A549 (cell line): ENCODE data around the gene KRTAP2-4. TPM values are rescaled to one million over a fixed set of nuclear protein-coding genes. Genes with fewer than 3 reads are reported as not detected.

ENCODE experiments used
- ATAC-seq, 2 experiments: fragments of 200-7000 bp in 1 of 2; fragments of >200 bp in 1 of 2; cut with Nextera tagmentation in 1 of 2; cut with Tn5 transposase in 1 of 2; 3 replicates each; pipeline versions ENCODE4 v1.8.0 to v1.9.1; 2018 to 2020; ENCODE audit warnings: mild to moderate bottlenecking in 1 of 2, moderate library complexity in 1 of 2
- CTCF ChIA-PET: fragments of 300-600 bp; sonication (Branson Sonifier 250); formaldehyde crosslinking; extraction: SDS; loops from one replicate; lab custom pipeline; 2021; ENCODE audit warnings: antibody characterized with exemption, inconsistent platforms; lab: Yijun Ruan, JAX
- POLR2A ChIA-PET: fragments of 350-600 bp; formaldehyde crosslinking; extraction: SDS; loops from one replicate; lab custom pipeline; 2021; ENCODE audit warnings: antibody characterized with exemption, inconsistent platforms; lab: Yijun Ruan, JAX
- DNase-seq, 2 experiments: peaks; one replicate each; pipeline versions ENCODE4 v3.0.0 to v3.0.0-alpha.2; 2011 to 2016; ENCODE audit warnings: low read depth in 1 of 2, low spot score in 1 of 2
- FAIRE-seq: peaks from 2 replicates; lab custom pipeline; 2011; peaks lifted over from hg19 to GRCh38; lab: Jason Lieb, UNC
- H3K27ac ChIP-seq, 2 experiments: fragments of >200 bp; sonication (Bioruptor Twin); formaldehyde crosslinking; 3 replicates each; pipeline ENCODE4 v1.5.1; 2016 to 2017
- H3K4me1 ChIP-seq: fragments of >200 bp; sonication (Bioruptor Twin); formaldehyde crosslinking; 3 replicates; pipeline ENCODE4 v1.6.1; 2016
- H3K4me2 ChIP-seq: fragments of >200 bp; sonication (Bioruptor Twin); formaldehyde crosslinking; 3 replicates; pipeline ENCODE4 v1.6.1; 2016
- H3K4me3 ChIP-seq: fragments of >200 bp; sonication (Bioruptor Twin); formaldehyde crosslinking; 3 replicates; pipeline ENCODE4 v1.5.1; 2016
- H3K9me3 ChIP-seq: fragments of >200 bp; sonication (Bioruptor Twin); formaldehyde crosslinking; 3 replicates; pipeline ENCODE4 v1.6.1; 2016
- BHLHE40 ChIP-seq: IDR thresholded peaks from 2 replicates; pipeline ENCODE4 v1.6.1; 2012; ENCODE audit warnings: low read depth, low read length, inconsistent platforms
- CBX2 ChIP-seq: fragments of 200-600 bp; sonication (generic); IDR thresholded peaks from 2 replicates; pipeline ENCODE4 v1.6.1; 2016; ENCODE audit warnings: low read depth, mild to moderate bottlenecking, borderline replicate concordance
- CHD4 ChIP-seq: fragments of 200-600 bp; sonication (generic); IDR thresholded peaks from 2 replicates; pipeline ENCODE4 v1.6.1; 2016; ENCODE audit warnings: antibody characterized with exemption, mild to moderate bottlenecking, borderline replicate concordance
- EP300 ChIP-seq, 2 experiments: fragments of >200 bp; sonication (Bioruptor Twin); formaldehyde crosslinking; IDR thresholded peaks; 2 replicates in 1 of 2; 3 replicates in 1 of 2; pipeline ENCODE4 v1.6.1; 2016 to 2017
- HDAC2 ChIP-seq: fragments of 200-600 bp; sonication (generic); IDR thresholded peaks from 2 replicates; pipeline ENCODE4 v1.6.1; 2016
- HOXB5 ChIP-seq: fragments of 250-450 bp; sonication (Bioruptor Pico); IDR thresholded peaks from 2 replicates; pipeline ENCODE4 v1.5.0; 2020; ENCODE audit warnings: mild to moderate bottlenecking, moderate library complexity
- KDM5A ChIP-seq: fragments of 200-600 bp; sonication (generic); IDR thresholded peaks from 2 replicates; pipeline ENCODE4 v1.6.1; 2016; ENCODE audit warnings: antibody characterized with exemption, mild to moderate bottlenecking
- NPAS2 ChIP-seq: fragments of 250-450 bp; sonication (Bioruptor Pico); IDR thresholded peaks from 2 replicates; pipeline ENCODE4 v1.8.0; 2022; ENCODE audit warnings: mild to moderate bottlenecking, moderate library complexity, borderline replicate concordance
- NR3C1 ChIP-seq: fragments of >200 bp; sonication (Bioruptor Twin); formaldehyde crosslinking; IDR thresholded peaks from 3 replicates; pipeline ENCODE4 v1.6.1; 2017
- PBX3 ChIP-seq: IDR thresholded peaks from 2 replicates; pipeline ENCODE4 v1.6.1; 2012
- SMC3 ChIP-seq: fragments of >200 bp; sonication (Bioruptor Twin); formaldehyde crosslinking; IDR thresholded peaks from 3 replicates; pipeline ENCODE4 v1.6.1; 2018; ENCODE audit warnings: inconsistent platforms
- TFCP2L1 ChIP-seq: fragments of 250-450 bp; sonication (Bioruptor Pico); IDR thresholded peaks from 2 replicates; pipeline ENCODE4 v1.5.0; 2021; ENCODE audit warnings: mild to moderate bottlenecking
- WGBS: methylation state at CpG from one replicate; pipeline ENCODE4 v1.1.6; 2017; ENCODE audit errors: missing lambda C conversion rate; 5-methylcytosine and 5-hydroxymethylcytosine counted together
- polyA plus RNA-seq, 4 experiments: library from polyadenylated mRNA; depleted of rRNA in 3 of 4; stranded (reverse); fragments of >200 nt; fragmentation: RNase III in 1 of 4; extraction: RNeasy Plus Mini Kit Qiagen cat#74134 plus additional on column Dnase treatment in 1 of 4; gene quantifications; 2 replicates in 3 of 4; 3 replicates in 1 of 4; pipeline ENCODE4 v1.2.3, GENCODE V29; 2011 to 2017
- TF ChIP-seq, protein P1 (sequence below): IDR thresholded peaks from 2 replicates; pipeline ENCODE4 v1.6.1; 2012

KRTAP2-4 gene
- polyA plus RNA-seq, 2 of the 4 experiments (the other 2 are of a cell fraction), result not detected

- ATAC-seq (no peak), FAIRE-seq (no peak), DNase-seq (no peak)
- Histone ChIP-seq H3K4me2 (no peak overlapping the region), H3K4me3 (no peak overlapping the region), H3K9me3 (no peaks in the 10 kb centered on the region), H3K4me1 (peaks cover 17% of the 10 kb centered on the region; the same call in 1 of the 3 replicates), H3K27ac (no peak overlapping the region)
- WGBS, result 49% methylated on average over 7 of the region's 7 CpGs
- POLR2A ChIA-PET, result no interaction called here
- CTCF ChIA-PET, result interaction anchor here (0.5 to 1.9 kb wide), 6 partner anchors 8 to 38 kb away, joined by 3 to 5 read pairs (median 4); no protein-coding TSS in a partner anchor
- TF ChIP-seq HOXB5 (CRISPR knock-in tag), result no peak
- TF ChIP-seq EP300 (IDR thresholded peaks at IDR 0.05), result no peak
- no peak for TF ChIP-seq CHD4
- no peak for TF ChIP-seq NR3C1
- no peak for TF ChIP-seq PBX3
- TF ChIP-seq BHLHE40, result no peak
- TF ChIP-seq, protein P1, sequence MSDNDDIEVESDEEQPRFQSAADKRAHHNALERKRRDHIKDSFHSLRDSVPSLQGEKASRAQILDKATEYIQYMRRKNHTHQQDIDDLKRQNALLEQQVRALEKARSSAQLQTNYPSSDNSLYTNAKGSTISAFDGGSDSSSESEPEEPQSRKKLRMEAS, result no peak
- TF ChIP-seq SMC3, result no peak
- TF ChIP-seq TFCP2L1, result no peak
- no peak for TF ChIP-seq HDAC2
- TF ChIP-seq KDM5A, result no peak
- TF ChIP-seq CBX2, result no peak
- no peak for TF ChIP-seq NPAS2 (CRISPR knock-in tag)
These were observed 50.2 kb downstream of the KRTAP2-4 start for GRCh38 chr17:41015454-41015853.

Other genes with a start within 250 kb of the KRTAP2-4 start
Only the 30 nearest of the 39 such genes appear.
- gene KRT20, start 180.6 kb downstream of the KRTAP2-4 start, polyA plus RNA-seq (2011; rRNA removed), result 0.28 and 0.34 TPM in 2 replicates
- gene KRT20, start 180.6 kb downstream of the KRTAP2-4 start, polyA plus RNA-seq (2017; fragmentation: RNase III; extraction: RNeasy Plus Mini Kit Qiagen cat#74134 plus additional on column Dnase treatment), result not detected in 3 replicates
- gene KRT23, start 128.2 kb downstream of the KRTAP2-4 start, polyA plus RNA-seq (2011; rRNA removed), result not detected in 2 replicates
- gene KRT23, start 128.2 kb downstream of the KRTAP2-4 start, polyA plus RNA-seq (2017; fragmentation: RNase III; extraction: RNeasy Plus Mini Kit Qiagen cat#74134 plus additional on column Dnase treatment), result not detected in 3 replicates
- gene KRT39, start 98.9 kb downstream of the KRTAP2-4 start, polyA plus RNA-seq (2011; rRNA removed), result not detected in 2 replicates
- gene KRT39, start 98.9 kb downstream of the KRTAP2-4 start, polyA plus RNA-seq (2017; fragmentation: RNase III; extraction: RNeasy Plus Mini Kit Qiagen cat#74134 plus additional on column Dnase treatment), result not detected in 3 replicates
- not detected in 2 replicates for gene KRT40, start 81.6 kb downstream of the KRTAP2-4 start, polyA plus RNA-seq (2011; rRNA removed)
- gene KRT40, start 81.6 kb downstream of the KRTAP2-4 start, polyA plus RNA-seq (2017; fragmentation: RNase III; extraction: RNeasy Plus Mini Kit Qiagen cat#74134 plus additional on column Dnase treatment), result not detected in 3 replicates
- gene KRTAP3-3, start 71.7 kb downstream of the KRTAP2-4 start, polyA plus RNA-seq (2011; rRNA removed), result not detected in 2 replicates
- gene KRTAP3-3, start 71.7 kb downstream of the KRTAP2-4 start, polyA plus RNA-seq (2017; fragmentation: RNase III; extraction: RNeasy Plus Mini Kit Qiagen cat#74134 plus additional on column Dnase treatment), result not detected in 3 replicates
- gene KRTAP3-2, start 66.0 kb downstream of the KRTAP2-4 start, polyA plus RNA-seq (2011; rRNA removed), result not detected in 2 replicates
- not detected in 3 replicates for gene KRTAP3-2, start 66.0 kb downstream of the KRTAP2-4 start, polyA plus RNA-seq (2017; fragmentation: RNase III; extraction: RNeasy Plus Mini Kit Qiagen cat#74134 plus additional on column Dnase treatment)
- gene KRTAP3-1, start 56.8 kb downstream of the KRTAP2-4 start, polyA plus RNA-seq (2011; rRNA removed), result not detected in 2 replicates
- not detected in 3 replicates for gene KRTAP3-1, start 56.8 kb downstream of the KRTAP2-4 start, polyA plus RNA-seq (2017; fragmentation: RNase III; extraction: RNeasy Plus Mini Kit Qiagen cat#74134 plus additional on column Dnase treatment)
- not detected in 2 replicates for gene KRTAP1-5, start 38.7 kb downstream of the KRTAP2-4 start, polyA plus RNA-seq (2011; rRNA removed)
- not detected in 3 replicates for gene KRTAP1-5, start 38.7 kb downstream of the KRTAP2-4 start, polyA plus RNA-seq (2017; fragmentation: RNase III; extraction: RNeasy Plus Mini Kit Qiagen cat#74134 plus additional on column Dnase treatment)
- gene KRTAP1-4, start 35.7 kb downstream of the KRTAP2-4 start, polyA plus RNA-seq (2011; rRNA removed), result not detected in 2 replicates
- not detected in 3 replicates for gene KRTAP1-4, start 35.7 kb downstream of the KRTAP2-4 start, polyA plus RNA-seq (2017; fragmentation: RNase III; extraction: RNeasy Plus Mini Kit Qiagen cat#74134 plus additional on column Dnase treatment)
- not detected in 2 replicates for gene KRTAP1-3, start 31.0 kb downstream of the KRTAP2-4 start, polyA plus RNA-seq (2011; rRNA removed)
- not detected in 3 replicates for gene KRTAP1-3, start 31.0 kb downstream of the KRTAP2-4 start, polyA plus RNA-seq (2017; fragmentation: RNase III; extraction: RNeasy Plus Mini Kit Qiagen cat#74134 plus additional on column Dnase treatment)
- gene KRTAP1-1, start 24.4 kb downstream of the KRTAP2-4 start, polyA plus RNA-seq (2011; rRNA removed), result not detected in 2 replicates
- not detected in 3 replicates for gene KRTAP1-1, start 24.4 kb downstream of the KRTAP2-4 start, polyA plus RNA-seq (2017; fragmentation: RNase III; extraction: RNeasy Plus Mini Kit Qiagen cat#74134 plus additional on column Dnase treatment)
- not detected in 2 replicates for gene KRTAP2-1, start 18.6 kb downstream of the KRTAP2-4 start, polyA plus RNA-seq (2011; rRNA removed)
- gene KRTAP2-1, start 18.6 kb downstream of the KRTAP2-4 start, polyA plus RNA-seq (2017; fragmentation: RNase III; extraction: RNeasy Plus Mini Kit Qiagen cat#74134 plus additional on column Dnase treatment), result not detected in 3 replicates
- gene KRTAP2-2, start 10.6 kb downstream of the KRTAP2-4 start, polyA plus RNA-seq (2011; rRNA removed), result not detected in 2 replicates
- not detected in 3 replicates for gene KRTAP2-2, start 10.6 kb downstream of the KRTAP2-4 start, polyA plus RNA-seq (2017; fragmentation: RNase III; extraction: RNeasy Plus Mini Kit Qiagen cat#74134 plus additional on column Dnase treatment)
- not detected in 2 replicates for gene KRTAP2-3, start 5.8 kb downstream of the KRTAP2-4 start, polyA plus RNA-seq (2011; rRNA removed)
- gene KRTAP2-3, start 5.8 kb downstream of the KRTAP2-4 start, polyA plus RNA-seq (2017; fragmentation: RNase III; extraction: RNeasy Plus Mini Kit Qiagen cat#74134 plus additional on column Dnase treatment), result 0.10 TPM in 1 of 3 replicates, not detected in the others
- gene KRTAP4-7, start 18.3 kb upstream of the KRTAP2-4 start, polyA plus RNA-seq (2011; rRNA removed), result not detected in 2 replicates
- gene KRTAP4-7, start 18.3 kb upstream of the KRTAP2-4 start, polyA plus RNA-seq (2017; fragmentation: RNase III; extraction: RNeasy Plus Mini Kit Qiagen cat#74134 plus additional on column Dnase treatment), result not detected in 3 replicates
- not detected in 2 replicates for gene KRTAP4-8, start 32.3 kb upstream of the KRTAP2-4 start, polyA plus RNA-seq (2011; rRNA removed)
- not detected in 3 replicates for gene KRTAP4-8, start 32.3 kb upstream of the KRTAP2-4 start, polyA plus RNA-seq (2017; fragmentation: RNase III; extraction: RNeasy Plus Mini Kit Qiagen cat#74134 plus additional on column Dnase treatment)
- gene KRTAP4-16, start 36.3 kb upstream of the KRTAP2-4 start, polyA plus RNA-seq (2011; rRNA removed), result not detected in 2 replicates
- not detected in 3 replicates for gene KRTAP4-16, start 36.3 kb upstream of the KRTAP2-4 start, polyA plus RNA-seq (2017; fragmentation: RNase III; extraction: RNeasy Plus Mini Kit Qiagen cat#74134 plus additional on column Dnase treatment)
- not detected in 2 replicates for gene KRTAP4-9, start 39.5 kb upstream of the KRTAP2-4 start, polyA plus RNA-seq (2011; rRNA removed)
- not detected in 3 replicates for gene KRTAP4-9, start 39.5 kb upstream of the KRTAP2-4 start, polyA plus RNA-seq (2017; fragmentation: RNase III; extraction: RNeasy Plus Mini Kit Qiagen cat#74134 plus additional on column Dnase treatment)
- gene KRTAP4-11, start 52.5 kb upstream of the KRTAP2-4 start, polyA plus RNA-seq (2011; rRNA removed), result not detected in 2 replicates
- gene KRTAP4-11, start 52.5 kb upstream of the KRTAP2-4 start, polyA plus RNA-seq (2017; fragmentation: RNase III; extraction: RNeasy Plus Mini Kit Qiagen cat#74134 plus additional on column Dnase treatment), result not detected in 3 replicates
- gene KRTAP4-12, start 58.3 kb upstream of the KRTAP2-4 start, polyA plus RNA-seq (2011; rRNA removed), result not detected in 2 replicates
- gene KRTAP4-12, start 58.3 kb upstream of the KRTAP2-4 start, polyA plus RNA-seq (2017; fragmentation: RNase III; extraction: RNeasy Plus Mini Kit Qiagen cat#74134 plus additional on column Dnase treatment), result not detected in 3 replicates
- gene KRTAP4-6, start 74.7 kb upstream of the KRTAP2-4 start, polyA plus RNA-seq (2011; rRNA removed), result not detected in 2 replicates
- gene KRTAP4-6, start 74.7 kb upstream of the KRTAP2-4 start, polyA plus RNA-seq (2017; fragmentation: RNase III; extraction: RNeasy Plus Mini Kit Qiagen cat#74134 plus additional on column Dnase treatment), result not detected in 3 replicates
- not detected in 2 replicates for gene KRTAP4-5, start 83.9 kb upstream of the KRTAP2-4 start, polyA plus RNA-seq (2011; rRNA removed)
- not detected in 3 replicates for gene KRTAP4-5, start 83.9 kb upstream of the KRTAP2-4 start, polyA plus RNA-seq (2017; fragmentation: RNase III; extraction: RNeasy Plus Mini Kit Qiagen cat#74134 plus additional on column Dnase treatment)
- gene KRTAP4-4, start 94.9 kb upstream of the KRTAP2-4 start, polyA plus RNA-seq (2011; rRNA removed), result not detected in 2 replicates
- not detected in 3 replicates for gene KRTAP4-4, start 94.9 kb upstream of the KRTAP2-4 start, polyA plus RNA-seq (2017; fragmentation: RNase III; extraction: RNeasy Plus Mini Kit Qiagen cat#74134 plus additional on column Dnase treatment)
- not detected in 2 replicates for gene KRTAP4-3, start 102.3 kb upstream of the KRTAP2-4 start, polyA plus RNA-seq (2011; rRNA removed)
- not detected in 3 replicates for gene KRTAP4-3, start 102.3 kb upstream of the KRTAP2-4 start, polyA plus RNA-seq (2017; fragmentation: RNase III; extraction: RNeasy Plus Mini Kit Qiagen cat#74134 plus additional on column Dnase treatment)
- not detected in 2 replicates for gene KRTAP4-2, start 112.3 kb upstream of the KRTAP2-4 start, polyA plus RNA-seq (2011; rRNA removed)
- not detected in 3 replicates for gene KRTAP4-2, start 112.3 kb upstream of the KRTAP2-4 start, polyA plus RNA-seq (2017; fragmentation: RNase III; extraction: RNeasy Plus Mini Kit Qiagen cat#74134 plus additional on column Dnase treatment)
- gene KRTAP4-1, start 119.0 kb upstream of the KRTAP2-4 start, polyA plus RNA-seq (2011; rRNA removed), result 0.32 TPM in 2 replicates
- gene KRTAP4-1, start 119.0 kb upstream of the KRTAP2-4 start, polyA plus RNA-seq (2017; fragmentation: RNase III; extraction: RNeasy Plus Mini Kit Qiagen cat#74134 plus additional on column Dnase treatment), result 0.12 TPM in 2 of 3 replicates, not detected in the other
- gene KRTAP9-1, start 124.0 kb upstream of the KRTAP2-4 start, polyA plus RNA-seq (2011; rRNA removed), result not detected in 2 replicates
- gene KRTAP9-1, start 124.0 kb upstream of the KRTAP2-4 start, polyA plus RNA-seq (2017; fragmentation: RNase III; extraction: RNeasy Plus Mini Kit Qiagen cat#74134 plus additional on column Dnase treatment), result not detected in 3 replicates
- not detected in 2 replicates for gene KRTAP9-2, start 160.8 kb upstream of the KRTAP2-4 start, polyA plus RNA-seq (2011; rRNA removed)
- not detected in 3 replicates for gene KRTAP9-2, start 160.8 kb upstream of the KRTAP2-4 start, polyA plus RNA-seq (2017; fragmentation: RNase III; extraction: RNeasy Plus Mini Kit Qiagen cat#74134 plus additional on column Dnase treatment)
- not detected in 2 replicates for gene KRTAP9-3, start 166.6 kb upstream of the KRTAP2-4 start, polyA plus RNA-seq (2011; rRNA removed)
- not detected in 3 replicates for gene KRTAP9-3, start 166.6 kb upstream of the KRTAP2-4 start, polyA plus RNA-seq (2017; fragmentation: RNase III; extraction: RNeasy Plus Mini Kit Qiagen cat#74134 plus additional on column Dnase treatment)
- not detected in 2 replicates for gene KRTAP9-8, start 172.1 kb upstream of the KRTAP2-4 start, polyA plus RNA-seq (2011; rRNA removed)
- not detected in 3 replicates for gene KRTAP9-8, start 172.1 kb upstream of the KRTAP2-4 start, polyA plus RNA-seq (2017; fragmentation: RNase III; extraction: RNeasy Plus Mini Kit Qiagen cat#74134 plus additional on column Dnase treatment)